Activated T-cell treated with anti-CD3 and anti-CD28 coated beads for 24 hours (primary cell): Measurements from ENCODE around the gene C6orf163.
A peak's percentile ranks its signal among the peaks of the same experiment; 100 is the strongest.

Experiments used
- DNase-seq: peaks from one replicate; pipeline ENCODE4 v3.0.0-alpha.2; 2020; ENCODE audit warnings: low read depth

C6orf163 gene

DNA sequence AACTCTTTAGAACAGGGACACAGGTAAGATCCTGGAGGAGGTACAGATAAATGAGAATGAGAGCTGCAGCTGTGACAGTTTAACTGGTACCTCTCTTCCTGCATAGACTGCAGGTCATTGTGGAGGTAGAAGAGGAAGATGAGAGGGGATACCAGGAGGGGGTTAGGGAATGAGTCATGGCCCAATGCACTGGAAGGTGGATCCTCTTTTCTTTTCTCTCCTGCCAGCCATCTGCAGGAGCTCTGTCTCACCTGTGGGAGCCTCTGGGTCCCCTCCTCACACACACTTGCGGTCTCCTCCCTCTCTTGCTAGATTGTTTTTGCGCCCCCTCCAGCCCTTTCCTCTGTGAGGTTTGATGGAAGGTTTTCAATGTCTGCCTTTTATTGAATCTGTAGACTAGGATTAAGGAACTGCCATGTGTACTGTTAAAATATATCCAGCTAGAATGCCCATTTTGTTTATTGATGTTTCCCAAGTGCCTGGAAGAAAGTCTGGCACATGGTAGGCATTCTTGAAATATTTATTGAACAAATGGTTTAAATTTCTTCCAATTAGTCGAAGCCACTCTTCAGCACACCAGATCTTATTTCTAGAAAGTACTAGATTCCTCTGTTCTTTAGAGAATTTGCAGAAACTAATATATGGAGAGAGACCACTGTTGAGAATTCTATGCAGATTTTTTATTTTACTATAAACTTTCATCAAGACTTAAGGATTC is 13.0 kb downstream of the C6orf163 start:
- no peak for DNase-seq

DNA sequence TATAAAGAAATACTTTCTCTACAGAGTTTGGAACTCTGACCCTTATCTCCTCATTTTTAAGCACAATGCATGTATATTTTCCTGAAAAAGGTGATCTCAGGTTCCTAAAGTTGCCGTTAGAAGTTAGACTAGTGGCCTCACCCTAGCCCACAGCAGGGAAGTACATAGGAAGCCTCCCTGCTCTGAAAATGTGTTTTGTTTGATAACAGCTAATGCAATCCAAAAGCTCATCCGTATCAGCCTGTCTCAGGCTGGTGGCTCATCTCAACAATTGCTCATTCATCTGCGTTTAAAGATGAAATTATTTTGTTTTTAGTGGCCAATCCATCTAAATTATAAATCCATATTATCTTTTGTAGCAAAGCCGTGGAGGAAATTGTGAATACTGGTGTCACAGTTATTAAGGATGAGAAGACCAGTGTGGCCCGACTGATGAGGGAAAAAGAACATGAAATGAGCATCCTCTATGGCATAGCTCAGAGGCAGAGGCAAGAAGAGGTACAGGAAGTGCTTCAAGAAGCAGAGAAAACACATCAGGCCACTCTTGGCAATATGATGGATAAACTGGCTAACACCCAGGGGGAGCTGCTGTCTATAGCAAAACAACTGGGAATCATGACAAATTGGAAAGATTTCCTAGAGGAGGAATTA is 20.1 kb downstream of the C6orf163 start:
- no peak for DNase-seq

DNA sequence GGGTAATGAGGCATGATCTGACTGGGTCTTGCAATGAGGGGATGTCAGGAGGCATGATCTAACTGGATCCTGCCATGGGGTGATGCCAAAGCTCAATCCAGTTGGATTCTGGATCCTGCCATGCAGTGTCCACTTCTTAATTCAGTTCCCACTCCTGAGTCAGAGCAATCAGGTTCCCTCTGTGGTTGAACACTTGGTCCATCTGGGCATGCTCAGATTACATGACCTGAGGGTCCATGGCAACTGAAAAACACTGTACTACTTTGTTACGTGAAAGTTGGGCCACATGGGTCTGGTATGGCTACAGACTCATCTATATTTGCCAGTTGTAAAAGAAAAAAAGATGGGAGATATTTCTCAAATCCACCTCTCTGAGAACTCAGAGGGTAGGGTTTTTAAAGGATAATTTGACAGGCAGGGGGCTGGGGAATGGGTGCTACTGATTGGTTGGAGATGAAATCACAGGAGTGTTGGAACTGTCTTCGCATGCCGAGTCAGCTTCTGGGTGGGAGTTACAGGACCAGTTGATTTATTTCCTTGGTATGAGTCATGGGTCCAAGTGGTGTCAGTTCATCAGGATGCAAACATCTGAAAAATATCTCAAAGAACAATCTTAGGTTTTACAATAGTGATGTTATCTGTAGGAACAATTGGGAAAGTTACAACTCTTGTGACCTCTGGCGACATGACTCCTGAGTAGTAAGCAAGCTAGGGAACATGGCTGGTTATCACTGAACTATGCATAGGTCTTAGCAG is 21.6 kb downstream of the C6orf163 start:
- DNase-seq, result no peak

DNA sequence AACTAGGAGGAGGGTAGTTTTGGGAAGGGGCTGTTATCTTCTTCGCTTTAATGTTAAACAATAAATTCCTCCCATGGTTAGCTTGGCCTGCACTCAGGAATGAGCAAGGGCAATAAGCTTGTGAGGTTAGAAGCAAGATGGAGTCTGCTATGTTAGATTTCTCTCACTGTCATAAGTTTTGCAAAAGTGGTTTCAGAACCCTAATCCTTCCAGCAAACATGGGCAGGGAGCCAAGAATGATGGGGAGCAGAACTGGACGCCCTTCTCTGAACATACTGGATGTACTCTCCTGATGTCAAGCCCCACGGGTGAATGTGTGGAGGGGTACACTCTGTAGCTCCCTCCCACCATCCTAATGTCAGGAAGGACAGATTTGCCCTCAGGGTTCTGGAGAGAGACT is 22.3 kb downstream of the C6orf163 start:
- no peak for DNase-seq

DNA sequence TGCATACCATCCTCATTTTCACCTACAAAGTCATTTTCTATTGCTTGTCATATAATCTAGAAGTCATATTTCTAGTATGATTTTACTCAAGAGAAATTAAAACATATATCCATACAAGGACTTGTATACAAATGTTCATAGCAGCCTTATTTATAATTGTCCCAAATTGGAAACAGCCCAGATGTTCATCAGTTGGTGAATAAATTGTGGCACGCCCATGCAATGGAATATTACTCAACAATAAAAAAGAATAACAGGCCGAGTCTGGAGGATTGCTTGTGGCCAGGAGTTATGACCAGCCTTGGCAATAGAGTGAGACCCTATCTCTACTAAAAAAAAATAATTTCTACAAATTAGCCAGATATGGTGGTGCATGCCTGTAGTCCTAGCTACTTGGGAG is 28.8 kb downstream of the C6orf163 start:
- no peak for DNase-seq

DNA sequence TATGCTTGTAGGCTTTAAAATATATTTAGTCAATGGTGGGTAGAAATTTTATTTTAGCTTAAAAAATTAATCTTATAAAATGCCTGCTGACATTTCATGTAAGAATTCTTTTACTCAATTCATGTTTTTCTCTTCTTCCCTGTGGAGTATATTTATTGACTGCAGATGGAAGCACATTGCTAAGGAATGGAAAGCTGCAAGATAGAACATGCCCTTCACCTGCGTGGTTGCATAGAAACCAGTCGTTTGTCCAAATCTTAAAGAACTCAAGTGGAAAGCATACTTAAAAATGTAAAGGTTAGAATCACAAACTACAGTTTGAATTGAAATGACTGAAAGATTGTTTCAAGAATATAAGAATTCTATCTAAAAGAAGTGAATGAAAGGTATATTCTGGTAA is 30.7 kb downstream of the C6orf163 start:
- no peak for DNase-seq

DNA sequence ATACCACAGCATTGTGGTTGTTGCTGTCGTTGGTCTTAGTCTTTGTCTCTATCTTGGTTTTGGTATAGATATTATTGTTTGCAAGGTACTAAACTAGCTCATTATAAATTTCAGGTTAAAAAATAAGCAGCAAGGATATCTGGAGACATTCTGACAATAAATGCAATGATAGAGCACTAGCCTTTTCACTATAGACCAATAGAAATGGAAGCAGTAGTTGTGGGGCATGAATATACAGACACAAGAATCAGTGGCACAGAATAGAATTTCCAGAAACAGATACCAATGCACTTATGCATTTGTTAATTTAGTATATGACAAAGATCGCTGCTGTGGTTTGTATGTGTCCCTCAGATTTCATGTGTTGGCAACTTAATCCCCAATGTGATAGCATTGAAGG is 32.0 kb downstream of the C6orf163 start:
- no peak for DNase-seq

DNA sequence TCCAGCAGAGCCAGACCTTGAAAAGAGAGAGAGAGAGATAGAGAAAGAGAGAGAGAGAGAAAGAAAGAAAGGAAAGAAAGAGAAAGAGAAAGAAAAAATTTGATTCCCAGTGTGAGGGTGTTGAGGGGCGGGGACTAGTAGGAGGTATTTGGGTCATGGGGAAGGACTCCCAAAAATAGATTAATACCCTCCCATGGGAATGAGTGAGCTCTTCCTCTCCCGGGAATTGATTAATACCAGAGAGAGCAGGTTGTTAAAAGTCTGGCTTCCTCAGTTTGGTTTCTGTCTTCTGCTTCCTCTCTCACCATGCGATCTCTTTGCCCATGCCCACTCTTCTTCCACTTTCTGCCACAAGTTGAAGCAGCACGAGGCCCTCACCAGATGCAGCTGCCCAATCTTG is 34.3 kb downstream of the C6orf163 start:
- no peak for DNase-seq

DNA sequence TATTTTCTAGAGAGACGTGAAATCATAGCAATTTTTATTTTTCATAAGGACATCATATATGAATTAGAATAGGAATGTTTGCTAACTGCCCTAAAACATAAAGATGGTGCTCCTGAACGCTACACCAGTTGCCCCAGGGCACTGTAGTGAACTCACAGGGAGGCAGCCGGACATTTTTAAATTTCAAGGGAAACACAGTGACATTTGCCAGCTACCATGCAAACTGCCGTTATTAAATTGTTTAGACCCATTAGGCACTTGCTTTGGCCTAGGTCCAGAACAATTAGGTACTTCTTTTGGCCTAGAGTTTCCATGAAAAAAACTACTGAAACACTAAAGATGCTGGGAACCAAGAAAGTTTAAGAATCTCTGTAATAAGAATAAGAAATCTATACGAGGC is 38.2 kb downstream of the C6orf163 start:
- no peak for DNase-seq

DNA sequence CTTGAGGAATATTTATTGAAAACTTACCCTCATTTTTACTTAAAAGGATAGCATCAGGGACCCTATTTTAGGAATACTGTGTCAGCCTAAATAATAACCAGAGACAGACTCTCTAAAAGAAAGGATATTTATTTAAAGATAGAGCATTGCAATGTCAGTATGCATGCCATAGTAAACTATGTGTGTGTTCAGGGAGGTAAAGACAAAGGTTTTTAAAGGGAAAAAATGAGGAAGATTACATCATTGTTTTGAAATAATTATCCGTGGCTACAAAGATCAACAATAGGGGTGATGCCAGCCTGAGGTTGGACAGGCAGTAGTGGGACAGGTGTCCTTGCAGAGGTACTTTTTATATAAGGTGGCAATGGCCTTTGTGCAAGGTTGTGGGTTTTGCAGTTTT is 39.4 kb downstream of the C6orf163 start:
- no peak for DNase-seq

DNA sequence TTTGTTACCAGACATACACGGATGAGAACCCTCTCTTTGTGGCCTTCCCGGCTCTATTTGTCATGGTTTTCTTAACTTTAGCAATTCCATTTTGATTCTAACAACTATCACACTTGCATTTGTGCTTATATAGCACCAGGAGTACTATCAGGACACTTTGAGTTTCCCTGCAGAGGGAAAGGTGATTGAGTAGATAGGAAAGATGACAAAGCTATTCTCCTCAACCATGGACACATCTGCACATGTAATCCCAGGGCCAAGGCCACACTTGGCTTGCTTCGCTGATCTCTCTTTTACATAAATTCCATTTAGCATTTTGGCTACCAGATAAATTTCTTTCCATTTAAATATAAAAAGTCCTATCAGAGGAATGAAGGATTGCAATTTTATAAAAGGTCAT is 39.8 kb downstream of the C6orf163 start:
- no peak for DNase-seq

DNA sequence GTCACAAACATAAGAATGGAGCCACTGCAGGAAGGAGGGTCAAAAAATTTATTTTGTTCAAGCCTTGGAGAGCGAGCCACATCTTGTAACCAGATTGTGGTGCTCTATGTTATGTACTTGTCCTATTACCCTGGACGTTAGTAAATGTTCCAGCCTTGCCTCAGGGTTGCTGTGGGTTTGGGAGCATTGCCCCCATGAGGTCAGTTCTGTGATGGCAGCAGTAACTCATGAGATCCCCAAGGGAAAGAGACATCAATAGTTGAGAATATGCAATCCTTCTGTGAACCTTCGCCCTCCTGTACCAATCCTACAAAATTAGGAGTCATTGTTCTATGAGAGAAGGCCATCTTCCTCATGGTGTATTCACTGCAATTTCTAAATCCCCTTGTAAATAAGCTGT is 46.7 kb downstream of the C6orf163 start:
- DNase-seq, result no peak

DNA sequence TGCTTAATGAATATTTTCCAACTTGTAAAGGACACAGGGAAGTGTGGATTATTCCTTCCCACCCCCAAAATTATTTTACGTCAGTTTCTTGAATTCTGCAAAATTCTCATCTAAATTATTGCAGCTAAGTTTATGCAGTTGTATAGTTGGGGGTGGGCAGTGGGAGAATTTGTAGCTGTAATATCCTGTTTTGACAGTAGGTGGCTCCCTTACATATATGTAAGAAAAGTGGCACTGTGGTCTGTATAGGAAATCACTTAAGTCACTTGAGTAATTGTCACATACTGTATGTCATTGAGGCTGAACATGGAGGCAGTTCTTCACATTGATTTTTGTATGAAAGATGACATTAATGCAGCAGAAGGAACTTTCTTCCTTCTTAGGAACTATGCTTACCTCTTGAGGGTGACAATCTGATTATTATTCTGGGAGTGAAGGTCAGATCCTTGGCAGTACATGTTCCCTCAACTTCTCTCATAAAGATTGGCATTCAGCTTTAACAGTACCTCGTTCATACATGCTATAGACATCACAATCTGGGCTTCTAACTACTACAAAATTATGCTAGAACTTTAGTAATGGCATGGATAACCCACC is 48.5 kb downstream of the C6orf163 start:
- peak; percentile 22 for DNase-seq

DNA sequence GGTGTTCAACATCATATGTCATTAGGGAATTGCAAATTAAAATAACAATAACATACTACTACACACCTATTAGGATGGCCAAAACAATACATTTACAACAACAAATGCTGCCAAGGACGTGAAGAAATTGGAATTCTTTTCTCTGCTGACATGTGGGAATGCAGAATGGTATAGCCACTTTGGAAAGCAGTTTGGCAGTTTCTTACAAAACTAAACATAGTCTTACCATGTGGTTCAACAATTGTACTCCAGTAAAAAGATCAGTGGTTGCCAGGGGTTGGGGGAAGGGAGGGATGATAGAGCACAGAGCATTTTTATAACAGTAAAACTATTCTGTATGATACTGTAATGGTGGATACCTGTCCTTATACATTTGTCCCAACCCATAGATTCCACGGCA is 50.8 kb downstream of the C6orf163 start:
- no peak for DNase-seq

DNA sequence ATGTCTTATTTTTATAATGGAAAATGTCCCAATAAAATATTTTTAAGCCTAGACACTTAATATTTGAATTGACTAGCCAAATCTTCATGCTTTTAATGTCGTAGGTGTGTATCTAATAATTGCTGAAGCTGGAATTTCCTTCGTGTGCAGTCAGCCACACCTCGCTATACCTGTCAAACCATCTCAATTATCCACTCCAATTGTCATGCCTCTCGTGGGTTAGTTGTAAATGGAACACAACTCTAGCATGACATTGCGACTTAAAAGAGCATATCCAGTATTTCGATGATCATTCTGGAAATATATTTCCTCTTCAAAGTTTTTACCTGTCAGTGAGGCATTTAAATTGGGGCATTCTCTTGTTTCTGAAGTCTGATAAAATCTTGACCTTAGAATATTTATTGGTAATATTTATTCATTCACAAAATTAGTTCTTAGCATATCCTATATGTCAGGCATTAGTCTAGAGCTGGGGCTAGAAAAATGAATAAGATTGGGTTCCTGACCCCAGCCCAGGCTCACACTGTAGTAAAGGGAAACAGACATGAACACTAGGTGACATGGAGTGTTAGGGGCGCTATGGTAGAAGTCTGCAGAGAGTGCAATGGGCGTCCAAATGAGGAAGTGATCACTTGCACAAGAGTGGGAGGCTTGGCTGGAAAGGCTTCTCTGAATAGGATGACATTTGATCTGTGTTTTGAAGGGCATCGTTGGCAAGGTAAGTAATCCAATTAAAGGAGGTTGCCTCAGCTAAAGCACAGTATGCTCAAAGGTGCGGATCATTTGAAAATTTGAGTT is 52.2 kb downstream of the C6orf163 start:
- no peak for DNase-seq

DNA sequence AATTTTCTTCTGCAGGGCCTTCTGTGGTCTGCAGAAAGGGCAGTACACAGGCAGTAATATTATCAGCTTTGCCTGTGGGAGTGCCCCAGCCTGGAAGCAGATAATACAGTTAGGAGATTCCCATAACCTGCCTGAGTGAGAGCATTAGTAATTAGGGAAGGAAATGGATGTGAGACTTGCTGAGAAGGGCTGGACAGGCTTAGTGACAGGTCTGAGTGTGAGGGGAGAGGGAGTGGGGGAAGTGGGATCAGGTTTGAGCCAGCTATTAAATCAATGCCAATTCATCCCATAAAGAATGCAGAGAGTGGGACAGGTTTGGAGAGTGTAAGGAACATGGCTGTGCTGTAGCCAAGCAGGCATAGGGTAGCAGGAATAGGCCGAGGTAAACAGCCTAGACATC is 53.0 kb downstream of the C6orf163 start:
- DNase-seq, result no peak

DNA sequence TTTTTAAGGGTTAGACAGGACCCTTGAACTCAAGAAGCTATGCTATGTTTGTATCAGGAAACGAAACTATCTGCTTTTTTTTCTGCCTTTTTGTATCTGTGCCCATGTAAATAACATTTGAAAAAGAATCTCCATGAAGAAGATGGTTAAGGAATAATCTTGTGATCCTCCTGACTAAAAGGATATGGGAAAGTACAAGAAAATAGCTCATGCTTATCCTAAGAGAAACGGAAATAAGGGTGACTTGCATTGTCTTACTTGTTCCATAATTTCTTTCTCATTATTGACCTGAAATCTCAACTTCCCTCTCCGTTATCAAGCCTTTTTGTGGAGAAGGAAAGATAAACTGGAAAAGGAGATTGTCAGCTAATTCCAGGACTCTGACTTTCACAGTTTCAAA is 57.2 kb downstream of the C6orf163 start:
- DNase-seq, result no peak

DNA sequence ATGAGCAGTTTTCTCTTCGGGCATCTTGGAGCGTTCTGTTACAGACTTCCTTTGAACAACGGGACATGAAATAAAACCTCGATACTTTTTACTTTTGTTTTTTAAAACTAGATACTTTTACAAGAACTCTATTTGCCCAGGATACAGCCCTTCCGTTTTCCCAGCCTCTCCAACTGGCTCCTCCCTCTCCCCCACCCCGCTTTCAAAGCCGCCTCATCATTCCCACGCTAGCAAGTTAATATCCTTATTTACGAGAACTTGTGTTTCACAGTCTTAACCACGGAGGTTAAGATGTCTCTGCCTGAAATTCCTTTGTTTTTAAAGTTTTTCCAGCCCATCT is 62.9 kb downstream of the C6orf163 start:
- no peak for DNase-seq

DNA sequence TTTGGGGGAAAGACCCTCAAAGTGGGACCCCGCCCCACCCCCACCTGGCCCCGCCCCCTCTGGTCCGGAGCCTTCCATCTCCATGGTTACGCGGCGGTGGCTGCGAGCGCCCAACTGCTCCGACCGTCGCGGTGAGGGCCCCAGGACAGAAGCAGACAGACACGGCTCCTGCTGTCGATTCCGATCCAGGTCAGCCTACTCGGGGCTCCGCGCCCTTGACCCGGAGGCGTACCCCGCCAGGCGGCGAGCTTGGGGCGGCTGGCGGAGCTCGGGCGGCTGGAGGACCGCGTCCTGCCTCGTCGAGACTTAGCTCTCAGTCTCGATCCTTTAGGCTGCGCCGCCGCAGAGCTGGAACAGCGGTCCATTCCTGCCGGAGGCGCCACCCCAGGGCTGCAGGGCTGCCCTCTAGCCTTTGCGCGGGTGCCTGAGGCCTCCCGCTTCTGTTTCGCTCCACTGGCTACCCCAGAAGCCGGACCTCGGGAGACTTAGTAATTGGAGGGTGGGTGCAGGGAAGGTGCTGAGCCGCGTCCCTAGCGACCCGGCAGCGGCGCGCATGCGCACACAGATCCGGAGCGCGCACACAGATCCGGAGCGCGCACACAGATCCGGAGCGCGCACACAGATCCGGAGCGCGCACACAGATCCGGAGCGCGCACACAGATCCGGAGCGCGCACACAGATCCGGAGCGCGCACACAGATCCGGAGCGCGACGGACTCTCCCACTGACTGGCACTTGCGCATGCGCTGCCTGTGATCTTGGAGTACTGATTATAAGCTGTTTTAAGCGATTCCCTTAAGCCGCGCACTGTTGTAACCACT is 63.5 kb downstream of the C6orf163 start, which contains the start of gene CFAP206:
Gene CFAP206 (plus strand): TSS at position 72 of the 820 bp plus-strand sequence. CDS start 1,868 bp downstream, outside the sequence.
- DNase-seq, result peak; percentile 64

DNA sequence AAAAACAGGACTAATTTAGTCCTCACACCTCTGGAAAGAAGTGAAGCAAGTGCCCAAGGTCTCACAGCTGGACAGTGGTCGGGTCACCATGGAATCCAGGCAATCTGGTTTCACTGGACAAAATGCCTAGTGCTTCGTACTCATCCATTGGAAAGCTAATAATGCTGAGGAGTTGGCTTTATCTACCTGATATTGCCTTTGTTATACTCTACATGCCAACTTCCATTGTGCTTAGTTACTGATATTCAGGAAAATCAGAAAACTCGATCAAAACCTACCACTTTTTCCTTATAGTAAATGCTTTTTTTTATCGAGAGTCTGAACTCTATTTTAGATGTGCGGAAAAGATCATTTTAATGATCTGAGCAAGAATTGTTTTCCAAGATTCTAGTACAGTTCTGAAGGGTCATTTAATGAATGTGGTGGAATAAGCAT is 64.1 kb downstream of the C6orf163 start:
- DNase-seq, result no peak
